Peyer's patch (tissue), 4 donors: ENCODE results near the gene RIN1. TPM values are rescaled to one million over a fixed set of nuclear protein-coding genes. Genes with fewer than 3 reads are reported as not detected.

Experiments used
- DNase-seq, 3 donors: peaks; one replicate each; pipeline ENCODE4 v3.0.0-alpha.2; 2017 to 2019
- H3K27ac ChIP-seq, 4 donors: fragments of 200-600 bp; sonication (generic); one replicate each; pipeline ENCODE4 v1.5.1; 2016 to 2019
- H3K27me3 ChIP-seq, 2 donors: fragments of 200-600 bp; sonication (generic); one replicate each; pipeline ENCODE4 v1.5.1; 2019
- H3K36me3 ChIP-seq, 3 donors: fragments of 200-600 bp; sonication (generic); one replicate each; pipeline ENCODE4 v1.5.1; 2016 to 2019
- H3K4me1 ChIP-seq, 4 donors: fragments of 200-600 bp; sonication (generic); one replicate each; pipeline ENCODE4 v1.5.1; 2016 to 2019
- H3K4me3 ChIP-seq, 4 donors: fragments of 200-600 bp; sonication (generic); 1 replicate in 3 of 4; 2 replicates in 1 of 4; pipeline ENCODE4 v1.5.1; 2016 to 2019; ENCODE audit warnings: mild to moderate bottlenecking in 1 of 4
- H3K9me3 ChIP-seq, 4 donors: fragments of 200-600 bp; sonication (generic); one replicate each; pipeline ENCODE4 v1.5.1; 2016 to 2019; ENCODE audit warnings: mild to moderate bottlenecking in 1 of 4
- POLR2A ChIP-seq, 2 donors: fragments of 450-650 bp; IDR thresholded peaks; one replicate each; pipeline ENCODE4 v1.5.1; 2017; ENCODE audit warnings: antibody characterized with exemption in 2 of 2, mild to moderate bottlenecking in 2 of 2, moderate library complexity in 2 of 2
- total RNA-seq, 4 donors: library from RNA; depleted of rRNA; stranded (reverse); fragments of >200 nt; gene quantifications; one replicate each; pipeline ENCODE4 v1.1.0, GENCODE V29; 2016
- TF ChIP-seq, protein P1 (sequence below), 6 experiments: fragments of 450-650 bp in 4 of 6; fragments of 200-600 bp in 2 of 6; sonication (generic) in 1 of 6; IDR thresholded peaks; one replicate each; pipeline ENCODE4 v1.5.1; 2017 to 2019; ENCODE audit warnings: antibody characterized with exemption in 6 of 6, mild to moderate bottlenecking in 3 of 6, moderate library complexity in 1 of 6

The RIN1 gene
- total RNA-seq, 4 donors from 2014 or later, result 4.1 to 18.9 (median 10.8) TPM

DNA sequence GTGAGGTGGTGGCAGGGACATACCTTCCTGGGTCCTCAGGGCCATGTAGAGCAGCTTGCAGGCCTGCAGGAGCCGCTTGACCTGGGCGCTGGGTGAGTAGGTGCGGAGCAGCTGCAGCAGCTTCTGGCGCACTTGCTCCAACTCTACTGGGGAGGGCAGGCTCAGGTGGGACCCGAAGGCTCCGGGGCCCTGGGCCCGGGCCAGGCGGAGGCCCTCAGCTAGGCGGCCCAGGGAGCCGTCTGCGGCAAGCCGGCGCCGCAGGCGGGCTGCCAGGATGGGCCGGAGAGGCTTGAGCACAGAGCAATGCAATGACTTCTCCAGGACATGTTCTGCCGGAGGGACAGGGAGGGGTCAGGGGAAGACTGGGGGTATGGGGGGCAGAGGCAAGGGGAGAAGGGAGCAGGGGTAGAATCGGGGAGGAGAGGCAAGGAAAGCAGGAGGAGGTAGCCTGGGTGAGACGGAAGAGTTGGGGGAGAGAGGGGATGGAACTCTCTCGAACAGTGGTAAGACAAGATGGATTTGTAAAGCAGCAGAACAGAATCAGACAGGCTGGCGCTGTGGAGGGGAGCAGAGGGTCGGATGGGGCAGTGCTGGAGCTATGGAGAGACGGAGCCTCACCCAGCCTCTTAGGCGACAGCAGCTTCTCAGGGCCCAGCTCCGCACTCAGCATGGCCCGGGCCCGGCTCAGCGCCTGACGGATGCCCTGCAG lies 2.2 kb downstream of the RIN1 start:
- Histone ChIP-seq H3K36me3 (peaks cover 0 to 45% (median 0%) of the 10 kb centered on the region in 3 donors), H3K4me1 (peaks cover 5 to 31% (median 19%) of the 10 kb centered on the region in 4 donors), H3K27me3 (no peaks in the 10 kb centered on the region), H3K9me3 (no peaks in the 10 kb centered on the region), H3K4me3 (no peak overlapping the region), H3K27ac (no peak overlapping the region)
- DNase-seq, result no peak
- no peak for TF ChIP-seq POLR2A (IDR thresholded peaks at IDR 0.05)
- TF ChIP-seq, protein P1, sequence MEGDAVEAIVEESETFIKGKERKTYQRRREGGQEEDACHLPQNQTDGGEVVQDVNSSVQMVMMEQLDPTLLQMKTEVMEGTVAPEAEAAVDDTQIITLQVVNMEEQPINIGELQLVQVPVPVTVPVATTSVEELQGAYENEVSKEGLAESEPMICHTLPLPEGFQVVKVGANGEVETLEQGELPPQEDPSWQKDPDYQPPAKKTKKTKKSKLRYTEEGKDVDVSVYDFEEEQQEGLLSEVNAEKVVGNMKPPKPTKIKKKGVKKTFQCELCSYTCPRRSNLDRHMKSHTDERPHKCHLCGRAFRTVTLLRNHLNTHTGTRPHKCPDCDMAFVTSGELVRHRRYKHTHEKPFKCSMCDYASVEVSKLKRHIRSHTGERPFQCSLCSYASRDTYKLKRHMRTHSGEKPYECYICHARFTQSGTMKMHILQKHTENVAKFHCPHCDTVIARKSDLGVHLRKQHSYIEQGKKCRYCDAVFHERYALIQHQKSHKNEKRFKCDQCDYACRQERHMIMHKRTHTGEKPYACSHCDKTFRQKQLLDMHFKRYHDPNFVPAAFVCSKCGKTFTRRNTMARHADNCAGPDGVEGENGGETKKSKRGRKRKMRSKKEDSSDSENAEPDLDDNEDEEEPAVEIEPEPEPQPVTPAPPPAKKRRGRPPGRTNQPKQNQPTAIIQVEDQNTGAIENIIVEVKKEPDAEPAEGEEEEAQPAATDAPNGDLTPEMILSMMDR (IDR thresholded peaks at IDR 0.05), result no peak

DNA sequence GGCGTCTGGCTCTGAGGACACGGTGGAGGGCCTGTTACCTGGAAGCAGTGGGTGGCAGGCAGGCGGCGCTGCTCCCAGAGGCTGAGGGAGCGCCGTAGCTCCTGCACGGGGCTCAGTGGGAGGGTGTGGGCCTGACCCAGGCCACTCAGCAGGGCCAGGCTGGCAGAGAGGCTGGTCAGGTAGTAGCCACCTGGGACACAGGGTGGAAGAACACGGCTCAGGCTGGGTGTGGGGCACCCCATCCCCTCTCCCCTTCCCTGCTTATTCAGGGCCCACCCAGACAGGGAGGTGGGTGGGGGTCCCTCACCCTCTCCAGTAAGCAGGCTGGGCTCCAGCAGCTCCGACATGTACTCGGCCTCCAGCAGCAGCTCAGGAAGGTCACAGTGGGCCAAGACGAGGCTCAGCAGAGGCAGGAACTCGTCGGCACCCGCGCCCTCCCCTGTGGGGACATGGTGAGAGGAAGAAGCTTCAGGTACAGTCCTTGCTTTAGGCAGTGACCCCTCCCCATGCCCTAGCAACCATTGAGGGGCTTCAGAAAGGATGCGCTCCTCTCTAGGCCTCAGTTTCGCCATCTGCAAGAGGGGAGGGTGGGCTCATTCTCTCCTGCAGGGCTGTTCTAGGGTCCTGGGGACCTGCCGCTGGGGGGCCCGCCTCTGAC lies 2.9 kb downstream of the RIN1 start:
- TF ChIP-seq POLR2A (IDR thresholded peaks at IDR 0.05), result no peak
- TF ChIP-seq, protein P1 (IDR thresholded peaks at IDR 0.05), result no peak
- Histone ChIP-seq H3K27ac (no peak overlapping the region), H3K4me1 (peaks cover 5 to 35% (median 19%) of the 10 kb centered on the region in 4 donors), H3K9me3 (no peaks in the 10 kb centered on the region), H3K4me3 (no peak overlapping the region), H3K27me3 (no peaks in the 10 kb centered on the region), H3K36me3 (peaks cover 0 to 38% (median 0%) of the 10 kb centered on the region in 3 donors)
- no peak for DNase-seq

DNA sequence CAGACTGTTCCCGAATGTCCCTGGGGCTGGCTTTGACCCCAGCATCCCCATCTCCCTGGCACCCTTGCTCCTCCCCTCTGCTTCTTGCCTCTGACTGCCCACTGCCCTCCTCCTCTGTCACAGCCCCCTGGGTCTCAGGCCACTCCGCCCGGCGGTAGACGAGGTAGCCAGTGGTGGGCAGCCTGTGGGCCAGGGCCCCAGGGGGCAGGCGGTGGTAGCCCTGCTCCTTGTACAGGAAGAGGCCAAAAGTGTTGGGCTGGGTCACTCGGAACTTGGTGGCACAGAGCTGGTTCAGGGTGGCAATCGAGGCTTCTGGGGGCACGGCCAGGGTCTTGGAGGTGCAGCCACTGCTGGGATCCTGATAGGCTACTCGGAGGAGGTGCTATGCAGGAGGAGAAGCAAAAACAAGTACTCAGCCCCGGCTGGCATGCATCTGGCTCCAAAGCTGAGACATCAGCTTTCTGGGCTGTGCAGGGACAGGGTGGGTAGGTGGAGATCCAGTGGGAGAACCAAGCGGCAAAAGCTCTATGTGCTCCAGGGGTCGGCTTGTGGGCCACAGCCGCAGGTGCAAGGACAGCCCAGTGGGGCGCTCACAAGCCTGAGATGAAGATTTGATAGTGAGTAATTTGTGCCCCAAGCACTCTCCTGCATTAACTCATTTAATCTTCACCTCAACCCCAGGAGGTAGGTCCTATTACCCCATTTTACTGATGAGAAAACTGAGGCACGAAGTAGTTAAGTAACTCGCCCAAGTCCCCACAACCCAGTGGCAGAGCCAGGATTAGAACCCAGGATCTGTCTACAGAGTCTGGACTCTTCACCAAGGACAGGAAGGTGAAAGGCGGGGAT lies 3.6 kb downstream of the RIN1 start:
- Histone ChIP-seq H3K4me1 (peaks cover 9 to 43% (median 19%) of the 10 kb centered on the region in 4 donors), H3K9me3 (no peaks in the 10 kb centered on the region), H3K27me3 (no peaks in the 10 kb centered on the region), H3K27ac (no peak overlapping the region), H3K36me3 (peaks cover 0 to 33% (median 0%) of the 10 kb centered on the region in 3 donors), H3K4me3 (no peak overlapping the region)
- no peak for DNase-seq
- TF ChIP-seq POLR2A (IDR thresholded peaks at IDR 0.05), result no peak
- TF ChIP-seq, protein P1 (IDR thresholded peaks at IDR 0.05), result no peak

DNA sequence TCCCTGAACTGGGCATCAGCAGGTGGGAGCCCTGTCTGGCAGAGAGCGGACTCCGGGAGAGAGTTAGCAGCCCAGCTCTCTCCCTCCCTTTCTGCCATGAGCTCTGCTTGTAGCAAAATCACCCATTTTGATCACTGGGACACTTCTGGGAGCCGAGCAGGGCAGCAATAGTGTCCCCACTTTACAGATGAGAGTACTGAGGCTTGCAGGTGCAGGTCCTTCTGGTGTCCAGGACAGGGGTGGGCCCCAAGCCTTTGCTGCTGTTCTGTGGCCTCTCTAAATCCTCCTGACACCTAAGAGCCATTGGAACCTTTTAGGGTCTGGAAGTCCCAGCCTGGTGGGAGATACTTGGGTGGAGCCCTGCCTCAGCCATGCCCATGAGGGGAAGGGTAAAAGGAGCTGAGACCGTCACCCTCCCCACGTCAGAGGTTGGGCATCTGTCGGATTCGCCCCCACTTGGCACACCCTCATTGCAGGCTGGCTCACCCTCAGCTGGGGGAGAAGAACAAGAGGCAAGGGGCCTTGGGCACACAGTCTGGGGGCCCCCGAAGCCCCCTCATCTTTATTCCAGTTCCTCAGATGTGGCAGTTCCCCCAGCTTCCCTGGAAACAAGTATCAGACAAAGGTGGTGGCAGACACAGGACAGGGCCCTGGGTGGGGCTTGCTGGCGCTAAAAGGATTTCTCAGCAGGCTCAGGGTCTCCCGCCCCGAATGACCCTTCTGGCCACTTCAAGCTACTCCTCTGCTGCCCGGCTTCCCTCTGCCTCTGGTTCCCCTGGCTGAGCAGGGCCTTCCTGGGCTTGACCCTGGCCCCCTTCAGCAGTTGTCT lies 4.5 kb downstream of the RIN1 start:
- Histone ChIP-seq H3K4me3 (no peak overlapping the region), H3K9me3 (no peaks in the 10 kb centered on the region), H3K27me3 (no peaks in the 10 kb centered on the region), H3K27ac (no peak overlapping the region), H3K36me3 (peaks cover 0 to 27% (median 0%) of the 10 kb centered on the region in 3 donors), H3K4me1 (peaks cover 8 to 44% (median 14%) of the 10 kb centered on the region in 4 donors)
- DNase-seq, result no peak
- TF ChIP-seq, protein P1 (IDR thresholded peaks at IDR 0.05), result no peak
- no peak for TF ChIP-seq POLR2A (IDR thresholded peaks at IDR 0.05)

DNA sequence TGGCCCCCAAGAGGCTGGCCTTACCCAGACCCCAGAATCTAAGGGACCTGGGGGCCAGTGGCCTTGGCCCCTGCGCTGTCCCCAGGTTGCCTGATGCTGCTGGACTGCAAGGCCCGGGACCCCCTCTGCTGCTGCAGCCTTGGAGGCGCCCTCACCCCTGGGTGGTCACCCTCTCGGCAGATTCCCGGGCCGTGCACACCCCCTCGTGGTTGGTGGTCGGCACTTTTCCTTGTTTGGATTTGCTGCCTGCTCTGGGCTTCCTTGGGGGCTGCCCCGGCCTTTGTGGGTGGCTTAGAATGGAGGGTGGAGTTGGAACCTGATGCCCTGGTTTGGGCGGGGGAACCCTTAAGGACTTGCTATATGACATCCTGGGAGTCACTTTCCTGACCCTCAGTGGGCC lies 5.3 kb downstream of the RIN1 start:
- Histone ChIP-seq H3K4me3 (no peak overlapping the region), H3K36me3 (peaks cover 0 to 27% (median 0%) of the 10 kb centered on the region in 3 donors), H3K4me1 (peaks cover 4 to 44% (median 7%) of the 10 kb centered on the region in 4 donors), H3K27me3 (no peaks in the 10 kb centered on the region), H3K27ac (no peak overlapping the region), H3K9me3 (no peaks in the 10 kb centered on the region)
- no peak for DNase-seq
- TF ChIP-seq, protein P1 (IDR thresholded peaks at IDR 0.05), result no peak
- TF ChIP-seq POLR2A (IDR thresholded peaks at IDR 0.05), result no peak
